WTC11 (cell line): ENCODE data around the gene DLX6.

Experiments used
- CBFB ChIP-seq: sonication (generic); formaldehyde crosslinking; IDR thresholded peaks from 2 replicates; pipeline ENCODE4 v1.8.1; 2022; ENCODE audit warnings: mild to moderate bottlenecking, low read depth, missing genetic modification reagents
- CREB1 ChIP-seq: sonication (generic); formaldehyde crosslinking; IDR thresholded peaks from 2 replicates; pipeline ENCODE4 v1.8.0; 2023; ENCODE audit warnings: mild to moderate bottlenecking, missing genetic modification reagents
- CREM ChIP-seq: sonication (generic); formaldehyde crosslinking; IDR thresholded peaks from 2 replicates; pipeline ENCODE4 v1.8.1; 2022; ENCODE audit warnings: mild to moderate bottlenecking, missing genetic modification reagents, moderate library complexity
- ETV6 ChIP-seq: sonication (generic); formaldehyde crosslinking; IDR thresholded peaks from 2 replicates; pipeline ENCODE4 v1.8.1; 2022; ENCODE audit warnings: mild to moderate bottlenecking, missing genetic modification reagents
- JUN ChIP-seq: sonication (generic); formaldehyde crosslinking; IDR thresholded peaks from 2 replicates; pipeline ENCODE4 v1.8.0; 2023; ENCODE audit warnings: mild to moderate bottlenecking, missing genetic modification reagents
- PRDM15 ChIP-seq: sonication (generic); formaldehyde crosslinking; IDR thresholded peaks from 2 replicates; pipeline ENCODE4 v1.8.0; 2022; ENCODE audit warnings: missing genetic modification reagents
- TEAD4 ChIP-seq: sonication (generic); formaldehyde crosslinking; IDR thresholded peaks from 2 replicates; pipeline ENCODE4 v1.8.0; 2022; ENCODE audit warnings: mild to moderate bottlenecking, missing genetic modification reagents
- ZNF232 ChIP-seq: sonication (generic); formaldehyde crosslinking; IDR thresholded peaks from 2 replicates; pipeline ENCODE4 v1.8.0; 2022; ENCODE audit warnings: mild to moderate bottlenecking, missing genetic modification reagents
- TF ChIP-seq, protein P1 (sequence below): fragments of 200-600 bp; IDR thresholded peaks from 2 replicates; pipeline ENCODE4 v1.8.0; 2022; ENCODE audit warnings: antibody characterized with exemption
- TF ChIP-seq, protein P2 (sequence below): sonication (generic); formaldehyde crosslinking; IDR thresholded peaks from 2 replicates; pipeline ENCODE4 v1.8.0; 2022; ENCODE audit warnings: mild to moderate bottlenecking, missing genetic modification reagents

GRCh38 chr7:97004247-97005182 is 838 bp upstream of the DLX6 start:
- TF ChIP-seq PRDM15 (CRISPR knock-in tag), result no peak
- TF ChIP-seq, protein P1, sequence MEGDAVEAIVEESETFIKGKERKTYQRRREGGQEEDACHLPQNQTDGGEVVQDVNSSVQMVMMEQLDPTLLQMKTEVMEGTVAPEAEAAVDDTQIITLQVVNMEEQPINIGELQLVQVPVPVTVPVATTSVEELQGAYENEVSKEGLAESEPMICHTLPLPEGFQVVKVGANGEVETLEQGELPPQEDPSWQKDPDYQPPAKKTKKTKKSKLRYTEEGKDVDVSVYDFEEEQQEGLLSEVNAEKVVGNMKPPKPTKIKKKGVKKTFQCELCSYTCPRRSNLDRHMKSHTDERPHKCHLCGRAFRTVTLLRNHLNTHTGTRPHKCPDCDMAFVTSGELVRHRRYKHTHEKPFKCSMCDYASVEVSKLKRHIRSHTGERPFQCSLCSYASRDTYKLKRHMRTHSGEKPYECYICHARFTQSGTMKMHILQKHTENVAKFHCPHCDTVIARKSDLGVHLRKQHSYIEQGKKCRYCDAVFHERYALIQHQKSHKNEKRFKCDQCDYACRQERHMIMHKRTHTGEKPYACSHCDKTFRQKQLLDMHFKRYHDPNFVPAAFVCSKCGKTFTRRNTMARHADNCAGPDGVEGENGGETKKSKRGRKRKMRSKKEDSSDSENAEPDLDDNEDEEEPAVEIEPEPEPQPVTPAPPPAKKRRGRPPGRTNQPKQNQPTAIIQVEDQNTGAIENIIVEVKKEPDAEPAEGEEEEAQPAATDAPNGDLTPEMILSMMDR, result no peak
- TF ChIP-seq CBFB (CRISPR knock-in tag), result no peak
- no peak for TF ChIP-seq ZNF232 (CRISPR knock-in tag)
- TF ChIP-seq, protein P2, sequence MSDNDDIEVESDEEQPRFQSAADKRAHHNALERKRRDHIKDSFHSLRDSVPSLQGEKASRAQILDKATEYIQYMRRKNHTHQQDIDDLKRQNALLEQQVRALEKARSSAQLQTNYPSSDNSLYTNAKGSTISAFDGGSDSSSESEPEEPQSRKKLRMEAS, result no peak
- TF ChIP-seq JUN, result no peak
- no peak for TF ChIP-seq TEAD4 (CRISPR knock-in tag)
- no peak for TF ChIP-seq CREB1
- TF ChIP-seq CREM, result no peak
- no peak for TF ChIP-seq ETV6 (CRISPR knock-in tag)
